IMR-90 (cell line): Measurements from ENCODE around the gene HCN2. TPM values are rescaled to one million over a fixed set of nuclear protein-coding genes. Genes with fewer than 3 reads are reported as not detected.

ENCODE experiments used
- ATAC-seq: fragments of 200-7000 bp; cut with Tn5 transposase; 2 replicates; pipeline ENCODE4 v1.9.1; 2020; ENCODE audit warnings: low read depth, mild to moderate bottlenecking, moderate library complexity
- BruUV-seq: library from RNA; stranded (reverse); fragments of 400-500 nt; replicated peaks from 2 replicates; lab custom pipeline; 2021; lab: Mats Ljungman, UMichigan
- CTCF ChIA-PET: fragments of 300-600 bp; formaldehyde crosslinking; extraction: SDS; loops from one replicate; lab custom pipeline; 2021; ENCODE audit warnings: antibody characterized with exemption; lab: Yijun Ruan, JAX
- POLR2A ChIA-PET: fragments of 300-600 bp; sonication (Branson Sonifier 250); formaldehyde crosslinking; loops from one replicate; lab custom pipeline; 2022; ENCODE audit warnings: antibody characterized with exemption; ENCODE audit not compliant: unreplicated experiment; lab: Charles Lee
- DNase-seq: peaks from one replicate; pipeline ENCODE4 v3.0.0; 2013
- H2AFZ ChIP-seq: replicated peaks from 2 replicates; pipeline ENCODE3; 2013; ENCODE audit warnings: low read length, mild to moderate bottlenecking; ENCODE audit not compliant: poor library complexity
- H2AK5ac ChIP-seq: 2 replicates; pipeline ENCODE4 v1.6.1; 2013; ENCODE audit warnings: low read depth, low read length, inconsistent platforms
- H2AK9ac ChIP-seq: replicated peaks from 2 replicates; pipeline ENCODE3; 2013; ENCODE audit warnings: mild to moderate bottlenecking, low read depth, low read length, moderate library complexity; ENCODE audit not compliant: poor library complexity
- H2BK120ac ChIP-seq: 2 replicates; pipeline ENCODE4 v1.6.1; 2013; ENCODE audit warnings: low read depth, low read length, inconsistent platforms
- H2BK15ac ChIP-seq: 3 replicates; pipeline ENCODE4 v1.6.1; 2013; ENCODE audit warnings: low read depth, low read length, inconsistent platforms
- H2BK20ac ChIP-seq: 2 replicates; pipeline ENCODE4 v1.6.1; 2013; ENCODE audit warnings: low read depth, mild to moderate bottlenecking, inconsistent platforms, low read length, moderate library complexity
- H2BK5ac ChIP-seq: 2 replicates; pipeline ENCODE4 v1.6.1; 2013; ENCODE audit warnings: mild to moderate bottlenecking, low read depth, low read length, inconsistent platforms; ENCODE audit not compliant: poor library complexity, severe bottlenecking
- H3K14ac ChIP-seq: replicated peaks from 2 replicates; pipeline ENCODE4 v1.6.1; 2013; ENCODE audit warnings: low read depth, low read length, inconsistent platforms
- H3K18ac ChIP-seq: 2 replicates; pipeline ENCODE4 v1.6.1; 2013; ENCODE audit warnings: low read depth, low read length, control low read depth
- H3K23ac ChIP-seq: 2 replicates; pipeline ENCODE4 v1.6.1; 2013; ENCODE audit warnings: low read depth, low read length, inconsistent platforms
- H3K27ac ChIP-seq: 2 replicates; pipeline ENCODE4 v1.5.1; 2013; ENCODE audit warnings: mild to moderate bottlenecking, control low read depth, low read length; ENCODE audit not compliant: insufficient read depth
- H3K27me3 ChIP-seq: 2 replicates; pipeline ENCODE4 v1.6.1; 2013; ENCODE audit warnings: low read length; ENCODE audit not compliant: control insufficient read depth, insufficient read depth
- H3K36me3 ChIP-seq: 2 replicates; pipeline ENCODE4 v1.6.1; 2013; ENCODE audit warnings: low read length, mixed read lengths; ENCODE audit not compliant: control insufficient read depth, insufficient read depth
- H3K4ac ChIP-seq: 2 replicates; pipeline ENCODE4 v1.6.1; 2013; ENCODE audit warnings: low read depth, low read length, inconsistent platforms
- H3K4me1 ChIP-seq: 2 replicates; pipeline ENCODE4 v1.6.1; 2013; ENCODE audit warnings: low read length, mixed read lengths; ENCODE audit not compliant: control insufficient read depth, insufficient read depth
- H3K4me2 ChIP-seq: 2 replicates; pipeline ENCODE4 v1.6.1; 2013; ENCODE audit warnings: low read depth, mild to moderate bottlenecking, control low read depth, low read length, moderate library complexity
- H3K4me3 ChIP-seq: 2 replicates; pipeline ENCODE4 v1.5.1; 2013; ENCODE audit warnings: low read depth, mild to moderate bottlenecking, control low read depth, low read length, moderate library complexity; ENCODE audit not compliant: insufficient read depth
- H3K56ac ChIP-seq: 2 replicates; pipeline ENCODE4 v1.6.1; 2013; ENCODE audit warnings: low read length, inconsistent platforms; ENCODE audit not compliant: insufficient read depth; ENCODE audit errors: extremely low read depth
- H3K79me1 ChIP-seq, 2 experiments: 2 replicates each; pipeline ENCODE4 v1.6.1; 2013; ENCODE audit warnings: low read length in 2 of 2, inconsistent platforms in 1 of 2, low read depth in 1 of 2
- H3K9ac ChIP-seq: 2 replicates; pipeline ENCODE4 v1.6.1; 2013; ENCODE audit warnings: low read depth, low read length, control low read depth
- H3K9me1 ChIP-seq: 2 replicates; pipeline ENCODE4 v1.6.1; 2013; ENCODE audit warnings: low read length, inconsistent platforms; ENCODE audit not compliant: insufficient read depth
- H3K9me3 ChIP-seq: 2 replicates; pipeline ENCODE4 v1.6.1; 2013; ENCODE audit warnings: low read length; ENCODE audit not compliant: control insufficient read depth, insufficient read depth
- H4K20me1 ChIP-seq: 2 replicates; pipeline ENCODE4 v1.6.1; 2013; ENCODE audit warnings: low read length, inconsistent platforms; ENCODE audit not compliant: insufficient read depth
- H4K5ac ChIP-seq: 2 replicates; pipeline ENCODE4 v1.6.1; 2013; ENCODE audit warnings: mild to moderate bottlenecking, low read depth, low read length, control low read depth
- H4K8ac ChIP-seq, 2 experiments: 2 replicates each; pipeline ENCODE4 v1.6.1; 2013; ENCODE audit warnings: low read depth in 2 of 2, low read length in 2 of 2, control low read depth in 1 of 2, inconsistent platforms in 1 of 2
- H4K91ac ChIP-seq: 2 replicates; pipeline ENCODE4 v1.6.1; 2013; ENCODE audit warnings: low read depth, low read length, inconsistent platforms; ENCODE audit not compliant: insufficient read depth
- BHLHE40 ChIP-seq: fragments of 150-350 bp; IDR thresholded peaks from 2 replicates; pipeline ENCODE4 v1.6.1; 2016; ENCODE audit warnings: mild to moderate bottlenecking, low read depth, low read length
- CEBPB ChIP-seq: IDR thresholded peaks from 2 replicates; pipeline ENCODE4 v1.6.1; 2012; ENCODE audit warnings: low read depth, low read length, improper control_type of control experiment
- CHD1 ChIP-seq: IDR thresholded peaks from 2 replicates; pipeline ENCODE4 v1.6.1; 2012; ENCODE audit warnings: low read depth, low read length, improper control_type of control experiment
- MAFK ChIP-seq: IDR thresholded peaks from 2 replicates; pipeline ENCODE4 v1.6.1; 2012; ENCODE audit warnings: low read depth, low read length, improper control_type of control experiment
- MAZ ChIP-seq: IDR thresholded peaks from 2 replicates; pipeline ENCODE4 v1.6.1; 2012; ENCODE audit warnings: low read depth, mild to moderate bottlenecking, low read length, improper control_type of control experiment, moderate library complexity, borderline replicate concordance
- NFE2L2 ChIP-seq: fragments of 150-350 bp; IDR thresholded peaks from 2 replicates; pipeline ENCODE4 v1.6.1; 2016; ENCODE audit warnings: low read depth, mild to moderate bottlenecking, low read length
- POLR2A ChIP-seq: IDR thresholded peaks from 2 replicates; pipeline ENCODE4 v1.6.1; 2012; ENCODE audit warnings: mild to moderate bottlenecking, low read depth, low read length
- RCOR1 ChIP-seq: IDR thresholded peaks from 2 replicates; pipeline ENCODE4 v1.6.1; 2012; ENCODE audit warnings: mild to moderate bottlenecking, low read length, improper control_type of control experiment; ENCODE audit not compliant: insufficient replicate concordance
- RFX5 ChIP-seq: IDR thresholded peaks from 2 replicates; pipeline ENCODE4 v1.8.0; 2012; ENCODE audit warnings: low read depth, mild to moderate bottlenecking, low read length, moderate library complexity
- WGBS, 2 experiments: methylation state at CpG; one replicate each; pipeline versions ENCODE4 v1.1.5 to v1.1.7; 2013; ENCODE audit warnings: missing lambda C conversion rate in 2 of 2; ENCODE audit not compliant: insufficient read length in 1 of 2; ENCODE audit errors: extremely low coverage in 2 of 2; 5-methylcytosine and 5-hydroxymethylcytosine counted together
- dilution Hi-C: fragments of 300-500 bp; cut with HindIII; formaldehyde crosslinking; loops from one replicate; pipeline ENCODE4 v1.14.3; 2018; ENCODE audit warnings: low sequenced_read_pairs; ENCODE audit not compliant: unreplicated experiment
- in situ Hi-C: fragments of 300-500 bp; cut with MboI; formaldehyde crosslinking; loops from 3 replicates; pipeline ENCODE4 v1.14.3; 2019; ENCODE audit warnings: low sequenced_read_pairs, inconsistent platforms, mixed read lengths
- intact Hi-C: fragments of 100-400 bp; cut with micrococcal nuclease; formaldehyde crosslinking; loops from 2 replicates; pipeline ENCODE4 v1.10.0; 2022
- polyA plus RNA-seq, 3 experiments: library from polyadenylated mRNA; depleted of rRNA; stranded (reverse); fragments of >200 nt; gene quantifications; 2 replicates each; pipeline ENCODE4 v1.2.3, GENCODE V29; 2012; ENCODE audit warnings: low replicate concordance in 1 of 3
- total RNA-seq: library from RNA; depleted of rRNA; stranded (reverse); fragments of >200 nt; gene quantifications from 2 replicates; pipeline ENCODE4 v1.2.3, GENCODE V29; 2012
- TF ChIP-seq, protein P1 (sequence below): conservative IDR thresholded peaks from 2 replicates; pipeline ENCODE4 v1.5.1; 2012; ENCODE audit warnings: mild to moderate bottlenecking, low read depth, low read length, improper control_type of control experiment
- TF ChIP-seq, protein P2 (sequence below): fragments of 150-350 bp; IDR thresholded peaks from 2 replicates; pipeline ENCODE4 v1.6.1; 2017; ENCODE audit warnings: mild to moderate bottlenecking, antibody characterized with exemption, low read length, low read depth

HCN2 gene
- total and polyA plus RNA-seq, 2 of the 4 experiments (the other 2 are of a cell fraction): 0.72 to 2.6 TPM

DNA sequence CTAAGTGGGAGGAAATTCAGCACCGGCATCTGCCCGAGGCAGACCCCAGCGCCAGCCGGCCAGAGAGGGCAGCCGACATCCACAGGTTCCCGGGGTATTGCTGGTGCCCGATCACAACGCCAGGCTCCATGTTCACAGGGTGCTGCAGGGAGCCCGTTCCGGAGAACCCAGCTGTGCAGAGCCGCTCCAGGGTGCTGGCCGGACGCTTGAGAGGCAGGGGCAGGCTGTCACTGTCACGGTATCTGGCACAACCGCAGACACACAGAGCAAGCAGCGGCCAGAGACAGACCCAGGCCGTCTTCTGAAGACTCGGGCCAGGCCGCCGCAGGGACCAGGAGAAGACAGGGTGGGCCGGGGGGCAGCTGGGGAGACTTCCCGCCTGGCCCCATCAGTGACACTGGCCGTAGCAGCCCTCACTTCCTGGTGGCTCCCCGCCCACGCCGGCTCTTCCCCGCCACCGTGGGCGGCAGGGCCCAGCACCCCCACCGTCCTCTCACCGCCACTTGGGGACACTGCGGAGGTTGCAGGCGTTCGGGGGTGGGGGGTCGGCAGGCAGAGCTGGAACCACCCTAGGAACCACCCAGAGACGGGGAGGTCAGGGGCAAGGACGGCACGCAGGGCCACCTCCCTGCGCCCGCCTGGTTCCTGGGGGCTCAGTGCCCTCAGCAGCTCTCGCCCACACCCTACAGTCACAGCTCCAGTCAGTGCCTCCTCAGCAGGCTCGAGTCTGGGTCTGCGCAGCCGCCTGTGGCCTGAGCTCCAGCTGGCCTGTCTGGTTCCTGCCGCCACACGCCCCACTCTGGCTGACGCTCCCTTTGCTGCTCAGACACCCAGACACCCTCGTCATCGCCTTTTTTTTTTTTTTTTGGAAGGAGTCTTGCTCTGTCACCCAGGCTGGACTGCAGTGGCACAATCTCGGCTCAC is 69.5 kb downstream of the HCN2 start (continued):
- no peak for TF ChIP-seq CHD1

DNA sequence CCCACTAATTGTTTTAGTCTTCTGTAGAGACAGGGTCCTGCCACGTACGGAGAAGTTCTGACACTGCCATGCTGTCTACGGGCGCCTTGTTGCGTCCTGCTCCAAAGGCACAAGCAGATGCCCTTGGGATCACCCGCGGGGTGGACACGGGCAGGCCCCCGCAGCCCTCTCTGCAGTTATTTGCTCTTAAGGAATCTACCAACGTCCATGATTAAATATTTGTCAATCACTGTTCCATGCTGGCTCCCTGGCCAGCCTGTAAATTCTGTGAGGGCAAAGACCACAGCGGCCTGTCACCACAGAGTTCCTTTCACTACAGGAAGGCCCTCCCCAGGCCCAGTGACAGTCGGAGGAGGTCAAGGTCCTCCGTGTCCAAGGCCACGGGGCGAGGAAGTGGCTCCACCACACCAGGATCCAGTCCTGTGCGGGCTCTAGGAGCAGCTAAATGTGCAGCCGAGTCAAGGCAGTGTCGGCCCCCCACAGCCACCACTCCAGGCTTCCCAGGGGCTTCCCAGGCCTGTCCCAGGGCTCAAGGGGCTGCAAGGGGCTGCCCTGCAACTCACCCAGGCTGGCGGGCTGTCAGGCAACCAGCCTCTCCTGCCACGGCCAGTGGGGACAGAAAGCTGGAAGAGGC is 71.2 kb downstream of the HCN2 start:
- Histone ChIP-seq H3K9me1 (no peaks in the 10 kb centered on the region), H2AK5ac (peak overlapping the region; percentile 2; the same call in 1 of the 2 replicates), H2BK5ac (no peak overlapping the region), H2BK15ac (no peak overlapping the region), H3K23ac (peak overlapping the region; percentile 90), H4K91ac (no peak overlapping the region), H2AFZ (no peak overlapping the region), H4K5ac (no peak overlapping the region), H3K79me1 (peaks cover 0 to 48% of the 10 kb centered on the region in 2 experiments; a peak in 2 of 4 replicates), H4K20me1 (peaks cover 64% of the 10 kb centered on the region), H4K8ac (no peak overlapping the region), H3K4me3 (no peak overlapping the region), H3K4ac (no peak overlapping the region), H2BK20ac (no peak overlapping the region), H3K36me3 (peaks cover 7% of the 10 kb centered on the region; the same call in 1 of the 2 replicates), H3K4me2 (peak overlapping the region; percentile 95), H3K27ac (peak overlapping the region; percentile 10; the same call in 1 of the 2 replicates), H3K9me3 (no peaks in the 10 kb centered on the region), H3K4me1 (peaks cover 14% of the 10 kb centered on the region), H3K18ac (no peak overlapping the region), H3K27me3 (no peaks in the 10 kb centered on the region), H2AK9ac (peak overlapping the region; percentile 76), H3K9ac (peak overlapping the region; percentile 91), H3K56ac (no peak overlapping the region), H3K14ac (no peak overlapping the region), H2BK120ac (no peak overlapping the region)
- DNase-seq: no peak
- POLR2A ChIA-PET: no interaction called here
- CTCF ChIA-PET: interaction anchor here (0.9 kb wide), 1 partner anchor 29 kb away, joined by 3 read pairs; no protein-coding TSS in a partner anchor
- intact Hi-C loops (loop anchor here (5.0 to 10.0 kb wide), 2 partner anchors 204 to 251 kb away; partner anchors contain the start of gene R3HDM4), dilution Hi-C loops (no loop called here), in situ Hi-C loops (no loop called here)
- ATAC-seq: no peak
- no TSS peak for BruUV-seq
- 85% methylated on average over 5 of the region's 20 CpGs; no CpG with 5 or more reads in 1 of the 2 experiments for WGBS, 2 experiments
- no peak for TF ChIP-seq BHLHE40
- TF ChIP-seq POLR2A: no peak
- TF ChIP-seq, protein P1, sequence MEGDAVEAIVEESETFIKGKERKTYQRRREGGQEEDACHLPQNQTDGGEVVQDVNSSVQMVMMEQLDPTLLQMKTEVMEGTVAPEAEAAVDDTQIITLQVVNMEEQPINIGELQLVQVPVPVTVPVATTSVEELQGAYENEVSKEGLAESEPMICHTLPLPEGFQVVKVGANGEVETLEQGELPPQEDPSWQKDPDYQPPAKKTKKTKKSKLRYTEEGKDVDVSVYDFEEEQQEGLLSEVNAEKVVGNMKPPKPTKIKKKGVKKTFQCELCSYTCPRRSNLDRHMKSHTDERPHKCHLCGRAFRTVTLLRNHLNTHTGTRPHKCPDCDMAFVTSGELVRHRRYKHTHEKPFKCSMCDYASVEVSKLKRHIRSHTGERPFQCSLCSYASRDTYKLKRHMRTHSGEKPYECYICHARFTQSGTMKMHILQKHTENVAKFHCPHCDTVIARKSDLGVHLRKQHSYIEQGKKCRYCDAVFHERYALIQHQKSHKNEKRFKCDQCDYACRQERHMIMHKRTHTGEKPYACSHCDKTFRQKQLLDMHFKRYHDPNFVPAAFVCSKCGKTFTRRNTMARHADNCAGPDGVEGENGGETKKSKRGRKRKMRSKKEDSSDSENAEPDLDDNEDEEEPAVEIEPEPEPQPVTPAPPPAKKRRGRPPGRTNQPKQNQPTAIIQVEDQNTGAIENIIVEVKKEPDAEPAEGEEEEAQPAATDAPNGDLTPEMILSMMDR: no peak
- no peak for TF ChIP-seq MAFK
- TF ChIP-seq RFX5: no peak
- TF ChIP-seq CEBPB: no peak
- no peak for TF ChIP-seq CHD1
- TF ChIP-seq NFE2L2: no peak
- no peak for TF ChIP-seq RCOR1
- TF ChIP-seq MAZ: no peak
- TF ChIP-seq, protein P2, sequence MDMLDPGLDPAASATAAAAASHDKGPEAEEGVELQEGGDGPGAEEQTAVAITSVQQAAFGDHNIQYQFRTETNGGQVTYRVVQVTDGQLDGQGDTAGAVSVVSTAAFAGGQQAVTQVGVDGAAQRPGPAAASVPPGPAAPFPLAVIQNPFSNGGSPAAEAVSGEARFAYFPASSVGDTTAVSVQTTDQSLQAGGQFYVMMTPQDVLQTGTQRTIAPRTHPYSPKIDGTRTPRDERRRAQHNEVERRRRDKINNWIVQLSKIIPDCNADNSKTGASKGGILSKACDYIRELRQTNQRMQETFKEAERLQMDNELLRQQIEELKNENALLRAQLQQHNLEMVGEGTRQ: no peak
